Dedifferentiated amniotic fluid mesenchymal stem cell (primary cell): ENCODE results near the gene RHBDF2.
"Not testable (repeated sequence)": the region's sequence is repeated elsewhere in the genome, so short reads cannot be mapped to it uniquely, and the experiment has no call there.

Experiments used
- DNase-seq: peaks from one replicate; pipeline ENCODE4 v3.0.0-alpha.2; 2016; ENCODE audit errors: extremely low spot score

Gene RHBDF2

DNA sequence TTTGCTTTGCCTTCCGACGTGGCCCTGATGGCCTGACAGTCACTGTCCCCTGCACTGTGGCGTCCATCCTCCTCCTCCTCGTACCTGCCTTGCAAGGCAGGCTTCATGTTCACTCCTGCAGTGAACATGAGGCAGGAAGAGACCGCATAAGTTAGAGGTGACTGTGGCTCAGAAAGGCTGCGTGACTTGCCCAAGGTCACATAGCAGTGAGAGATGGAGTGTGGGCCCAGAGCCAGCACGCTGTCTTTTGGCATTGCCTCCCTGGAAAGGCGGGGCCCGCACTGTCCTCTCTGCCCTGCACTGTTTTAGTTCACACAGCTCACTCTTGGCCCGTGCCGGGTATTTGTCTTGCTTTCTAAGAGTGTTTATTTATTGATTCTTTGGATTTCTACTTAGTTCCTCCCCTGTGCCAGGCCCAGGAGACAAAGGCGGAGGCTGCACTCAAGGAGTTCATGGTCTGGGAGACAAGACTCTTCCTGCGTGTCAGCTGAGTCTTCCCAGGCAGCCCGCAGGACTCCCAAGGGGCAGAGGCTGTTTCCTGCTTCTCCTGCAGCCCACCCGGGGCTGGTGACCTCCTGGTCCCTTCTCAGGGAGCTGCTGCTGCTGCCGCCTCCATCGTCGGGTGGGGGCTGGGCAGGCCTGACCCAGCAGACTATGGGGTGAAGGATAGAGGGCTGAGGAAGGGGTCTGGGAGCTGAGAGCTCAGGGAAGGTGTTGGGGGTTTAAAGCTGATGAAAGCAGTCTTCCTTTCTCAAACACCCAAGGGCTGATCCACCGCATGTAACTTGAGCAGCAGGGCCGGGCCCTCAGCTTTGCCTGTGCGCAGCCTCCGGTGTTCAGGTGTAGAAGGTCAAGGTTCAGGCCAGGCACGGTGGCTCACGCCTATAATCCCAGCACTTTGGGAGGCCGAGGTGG lies 23.6 kb upstream of the RHBDF2 start:
- DNase-seq, result no peak

DNA sequence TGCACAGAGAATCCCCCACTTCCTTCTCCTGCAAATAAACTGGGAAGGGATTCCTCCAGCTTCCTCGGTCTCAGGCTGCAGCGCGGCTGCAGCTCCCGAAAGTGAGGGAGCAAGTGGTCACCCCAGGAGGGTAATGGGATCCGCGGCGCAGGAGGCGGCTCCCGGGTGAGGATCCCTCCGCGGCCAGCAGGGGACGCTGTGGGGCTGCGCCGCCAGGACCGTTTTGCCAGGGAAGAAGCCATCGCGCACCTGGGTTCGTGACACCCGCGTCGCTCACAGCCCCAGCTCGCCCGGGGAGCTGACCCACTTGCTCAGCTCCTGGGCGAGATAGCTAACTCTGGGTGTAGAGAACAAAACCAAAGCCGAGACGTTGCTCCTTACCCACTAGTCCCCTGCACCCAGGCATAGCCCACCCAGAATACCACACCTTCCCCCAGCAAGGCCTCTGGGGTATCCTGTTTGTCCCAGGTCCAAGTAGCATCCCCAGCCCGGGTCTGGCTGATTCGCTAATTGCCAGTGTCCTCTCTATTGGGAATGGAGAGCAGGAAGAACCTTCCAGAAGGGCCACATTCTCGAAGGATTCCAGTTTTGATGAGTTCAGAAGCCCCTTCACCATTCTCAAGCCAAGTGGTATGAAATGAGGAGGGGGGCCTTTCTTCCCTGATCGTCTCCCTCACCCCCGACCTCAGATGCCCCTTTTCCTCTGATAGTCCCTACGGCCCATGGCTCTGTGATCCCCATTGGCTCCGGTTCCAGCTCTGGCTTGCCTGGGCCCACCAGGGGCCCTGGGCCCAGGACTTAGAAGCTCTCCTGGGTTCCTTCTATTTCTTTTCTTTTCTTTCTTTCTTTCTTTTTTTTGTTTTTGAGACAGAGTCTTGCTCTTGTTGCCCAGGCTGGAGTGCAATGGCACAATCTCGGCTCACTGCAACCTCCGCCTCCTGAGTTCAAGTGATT lies 22.1 kb upstream of the RHBDF2 start:
- DNase-seq, result no peak

DNA sequence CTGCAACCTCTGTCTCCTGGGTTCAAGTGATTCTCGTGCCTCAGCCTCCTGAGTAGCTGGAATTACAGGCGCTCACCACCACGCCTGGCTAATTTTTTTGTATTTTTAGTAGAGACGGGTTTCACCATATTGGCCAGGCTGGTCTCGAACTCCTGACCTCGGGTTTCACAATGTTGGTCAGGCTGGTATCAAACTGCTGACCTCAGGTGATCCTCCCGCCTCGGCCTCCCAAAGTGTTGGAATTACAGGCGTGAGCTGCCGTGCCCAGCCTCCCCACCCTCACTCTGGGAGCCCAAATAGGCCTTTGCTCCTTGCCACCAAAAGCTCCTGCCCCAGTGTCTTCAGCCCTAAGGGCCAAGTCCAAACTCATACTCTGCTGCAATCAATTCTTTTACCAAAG lies 20.5 kb upstream of the RHBDF2 start:
- not testable (repeated sequence) for DNase-seq

DNA sequence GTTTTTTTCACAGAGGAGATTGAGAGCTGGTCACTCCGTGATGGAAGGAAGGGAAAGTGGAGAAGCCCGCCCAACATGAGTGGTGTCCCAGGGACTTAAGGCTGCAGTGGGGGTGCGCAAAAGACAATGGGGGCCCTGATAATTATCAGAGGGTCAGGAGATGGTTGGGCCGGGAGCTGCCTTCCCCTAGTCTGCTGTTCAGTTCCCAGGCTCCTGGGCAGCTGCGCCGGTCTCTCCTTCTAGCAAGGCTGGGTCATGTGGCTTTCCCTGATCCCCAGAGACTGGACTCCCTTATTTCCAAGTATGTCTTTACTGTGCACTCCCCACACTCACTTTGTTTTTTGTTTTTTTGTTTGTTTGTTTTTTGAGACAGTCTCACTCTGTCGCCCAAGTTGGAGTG lies 20.0 kb upstream of the RHBDF2 start:
- DNase-seq, result no peak

DNA sequence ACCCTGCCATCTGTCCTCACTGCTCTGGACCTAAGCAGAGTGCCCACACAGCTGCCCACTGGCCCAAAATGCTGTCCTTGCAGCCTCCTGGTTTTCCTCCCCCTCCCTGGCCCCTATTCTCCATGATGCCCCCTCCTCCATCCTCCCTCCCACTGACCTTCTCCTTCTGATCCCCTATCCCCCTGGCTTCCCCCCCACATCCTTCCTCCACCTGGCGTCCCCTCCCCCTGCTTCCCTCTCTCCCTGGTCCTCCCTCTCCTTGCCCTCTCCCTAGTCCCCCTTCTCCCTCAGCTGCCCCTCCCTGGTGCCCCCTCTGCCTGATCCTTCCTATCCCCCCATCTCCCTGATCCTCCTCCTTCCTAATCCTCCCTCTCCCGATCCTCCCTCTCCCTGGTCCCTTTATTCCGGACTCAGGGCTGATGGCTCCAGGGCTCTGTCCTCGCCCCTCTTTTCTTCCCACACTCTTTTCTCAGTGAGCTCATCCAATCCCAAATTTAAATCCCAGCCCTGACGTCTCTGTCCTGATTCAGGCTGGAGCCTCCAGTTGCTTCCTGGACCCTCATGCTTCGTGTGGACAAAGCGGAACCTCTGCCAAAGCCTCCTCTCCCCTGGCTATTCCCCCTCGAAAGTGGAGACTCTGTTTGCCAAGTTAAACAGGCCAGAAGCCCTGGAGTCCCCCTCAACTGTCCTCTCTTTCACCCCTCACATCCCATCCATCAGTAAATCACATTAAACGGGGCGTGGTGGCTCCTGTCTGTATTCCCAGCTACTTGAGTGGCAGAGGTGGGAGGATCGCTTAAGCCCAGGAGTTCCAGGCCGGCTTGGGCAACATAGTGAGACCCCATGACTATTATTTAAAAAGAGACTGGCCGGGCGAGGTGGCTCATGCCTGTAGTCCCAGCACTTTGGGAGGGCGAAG lies 18.1 kb upstream of the RHBDF2 start:
- no peak for DNase-seq

DNA sequence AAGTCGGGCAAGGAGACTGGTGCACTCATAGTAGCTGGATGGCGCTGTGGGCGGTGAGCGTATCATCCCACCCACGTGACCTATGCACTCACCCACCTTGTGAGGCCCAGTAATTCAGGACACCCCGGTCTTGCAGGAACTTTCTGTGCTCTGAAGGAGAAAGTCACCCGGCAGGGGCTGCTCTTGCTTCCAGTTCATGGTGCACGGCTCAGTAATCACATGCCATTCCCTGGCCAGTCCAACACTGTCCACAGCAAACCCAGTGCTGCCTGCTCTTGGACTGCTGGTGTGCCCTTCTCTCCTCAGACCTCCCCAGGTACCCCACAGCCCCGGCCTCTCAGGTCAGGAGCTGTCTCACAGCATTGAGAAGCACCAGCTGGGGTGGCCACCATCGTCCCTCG lies 16.4 kb upstream of the RHBDF2 start:
- no peak for DNase-seq

DNA sequence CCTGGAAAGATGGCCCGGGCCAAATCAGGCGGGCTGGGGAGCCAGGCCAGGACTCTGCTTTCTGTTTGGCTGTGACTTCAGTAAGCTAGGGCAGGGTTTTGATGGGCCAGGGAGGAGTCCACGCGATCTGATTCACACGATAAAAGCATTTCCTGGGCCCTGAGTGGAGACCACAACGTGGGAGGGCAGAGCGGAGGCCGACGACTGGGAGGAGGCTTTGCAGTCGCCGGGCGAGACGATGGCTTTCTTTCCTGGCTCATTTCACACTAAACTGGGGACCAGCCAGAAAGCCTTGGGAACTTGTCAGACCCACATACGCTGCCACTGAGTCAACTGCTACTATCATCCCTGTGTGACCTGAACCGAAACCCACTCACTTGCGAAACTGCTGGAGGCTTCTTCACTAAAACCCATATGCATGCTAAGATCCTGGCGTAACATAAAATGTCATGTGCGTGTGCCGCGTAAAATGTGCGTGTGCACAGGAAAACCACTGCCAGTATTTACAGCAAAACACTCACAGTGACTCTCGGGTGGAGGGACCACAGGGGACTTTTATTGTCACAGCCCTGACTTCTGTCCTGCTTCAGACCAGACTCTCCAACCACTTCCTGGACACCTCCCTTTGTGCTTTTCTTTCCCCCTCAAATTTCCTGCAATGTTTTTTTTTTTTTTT lies 14.2 kb upstream of the RHBDF2 start:
- DNase-seq, result peak; percentile 81

DNA sequence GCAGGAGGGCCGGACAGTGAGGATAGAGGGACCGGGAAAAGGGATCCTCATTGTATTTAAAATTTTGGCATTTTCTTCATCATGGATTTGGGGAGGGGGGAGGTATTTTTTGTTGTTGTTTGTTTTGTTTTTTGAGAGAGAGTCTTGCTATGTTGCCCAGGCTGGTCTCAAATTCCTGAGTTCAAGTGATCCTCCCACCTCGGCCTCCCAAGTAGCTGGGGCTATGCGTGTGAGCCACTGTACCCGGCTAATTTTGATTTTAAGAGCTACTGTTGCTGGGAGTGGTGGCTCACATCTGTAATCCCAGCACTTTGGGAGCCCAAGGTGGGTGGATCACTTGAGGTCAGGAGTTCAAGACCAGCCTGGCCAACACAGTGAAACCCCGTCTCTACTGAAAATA lies 13.1 kb upstream of the RHBDF2 start:
- not testable (repeated sequence) for DNase-seq

DNA sequence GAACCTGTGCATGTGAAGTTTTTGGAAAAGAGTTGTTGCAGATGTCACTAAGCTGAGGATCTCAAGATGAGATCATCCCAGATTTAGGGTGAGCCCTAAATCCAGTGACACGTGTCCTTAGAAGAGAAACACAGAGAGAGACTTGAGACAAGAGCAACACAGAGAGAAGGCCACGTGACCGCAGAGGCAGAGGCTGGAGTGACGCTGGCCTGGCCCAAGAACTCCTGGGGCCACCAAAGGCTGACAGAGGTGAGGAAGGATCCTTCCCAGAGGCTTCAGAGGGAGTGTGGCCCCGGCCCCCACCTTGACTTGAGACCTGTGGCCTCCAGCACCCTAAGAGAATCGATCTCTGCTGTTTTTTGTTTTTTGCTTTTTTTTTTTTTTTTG lies 12.1 kb upstream of the RHBDF2 start:
- no peak for DNase-seq

DNA sequence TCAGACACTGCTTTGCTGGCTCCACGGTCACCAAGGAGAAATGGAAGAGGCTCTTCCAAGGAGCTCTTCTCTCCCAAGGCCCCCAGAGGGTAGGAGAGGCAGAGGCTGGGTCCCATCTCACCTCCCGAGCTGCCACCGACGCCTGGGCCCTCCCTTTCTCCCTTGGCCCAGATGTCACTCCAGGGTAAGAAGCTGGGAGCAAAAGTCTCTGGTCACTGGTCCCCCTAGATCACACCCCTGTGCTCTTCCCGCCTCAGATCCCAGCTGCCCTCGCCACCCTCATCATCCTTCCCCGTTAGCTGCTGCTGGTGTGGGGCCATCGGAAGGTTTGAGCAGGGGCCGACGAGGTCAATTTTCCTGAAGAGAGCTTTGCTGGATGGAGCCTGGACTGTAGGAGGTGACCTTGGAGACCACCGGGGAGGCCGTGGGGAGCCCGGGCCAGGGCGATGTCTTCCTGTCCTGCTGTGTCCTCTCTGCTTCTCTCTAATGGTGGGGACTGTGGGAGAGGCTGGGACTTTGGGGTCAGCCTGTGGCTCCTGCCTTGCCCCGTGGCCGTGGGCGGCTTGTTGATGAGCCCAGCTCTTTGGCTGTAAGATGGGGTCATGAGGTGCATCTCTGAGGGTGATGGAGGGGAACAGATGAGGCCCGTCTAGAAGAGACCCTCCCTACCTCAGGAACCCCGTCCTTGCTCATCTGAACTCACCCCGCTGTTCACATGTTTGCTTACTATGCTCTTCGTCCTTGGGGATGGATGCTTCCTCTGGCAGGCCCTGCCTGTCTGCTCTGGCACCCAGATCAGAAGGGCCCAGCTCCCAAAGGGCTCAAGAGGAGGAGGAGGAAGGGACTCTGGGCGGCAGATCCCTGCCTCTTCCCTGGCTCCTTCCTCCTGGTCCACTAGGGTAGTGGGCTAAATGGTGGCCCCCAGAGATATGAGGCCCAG lies 11.4 kb upstream of the RHBDF2 start:
- no peak for DNase-seq

DNA sequence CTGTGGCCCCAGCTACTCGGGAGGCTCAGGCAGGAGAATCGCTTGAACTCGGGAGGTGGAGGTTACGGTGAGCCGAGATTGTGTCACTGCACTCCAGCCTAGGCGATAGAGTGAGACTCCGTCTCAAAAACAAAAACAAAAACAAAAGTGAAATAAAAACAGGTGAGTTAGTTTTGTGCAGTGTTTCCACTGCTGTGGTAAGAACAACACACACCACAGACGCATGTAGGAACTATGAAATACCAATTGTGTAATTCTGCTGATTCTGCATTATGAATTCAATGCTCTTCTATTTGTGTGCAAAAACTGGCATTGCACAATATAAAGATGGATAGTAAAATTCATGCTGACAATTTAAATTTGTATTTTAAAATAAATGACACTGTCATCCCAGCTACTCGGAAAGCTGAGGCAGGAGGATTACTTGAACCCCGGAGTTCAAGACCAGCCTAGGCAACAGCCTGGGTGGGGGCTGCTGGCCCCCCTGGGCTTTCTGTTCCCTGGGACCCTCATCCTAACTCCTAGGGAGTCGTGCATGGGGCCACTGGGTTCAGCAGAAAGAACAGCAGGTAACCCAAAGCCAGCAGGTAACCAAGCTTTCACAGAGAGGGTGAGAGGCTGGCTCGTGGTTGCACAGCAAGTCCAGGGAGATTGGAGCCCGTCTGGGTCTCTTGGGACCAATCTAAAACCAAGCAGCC lies 10.6 kb upstream of the RHBDF2 start:
- no peak for DNase-seq

DNA sequence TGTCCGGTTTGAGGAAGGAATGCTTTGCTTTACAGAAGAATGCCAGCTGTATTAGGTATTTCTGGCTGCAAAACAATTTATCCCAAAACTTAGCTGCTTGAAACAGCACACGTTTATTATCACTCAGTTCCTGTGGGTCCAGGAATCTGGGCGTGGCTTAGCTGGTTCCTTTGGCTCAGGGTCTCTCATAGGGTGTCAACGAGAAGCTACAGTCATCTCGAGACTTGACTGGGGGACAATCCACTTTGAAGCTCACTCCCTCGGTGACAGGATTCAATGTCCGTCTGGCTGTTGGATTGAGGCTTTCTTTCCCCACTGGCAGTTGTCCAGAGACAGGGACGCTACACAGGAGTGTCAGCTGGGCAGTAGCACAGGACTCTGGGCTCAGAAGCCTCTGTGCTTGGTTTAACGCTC lies 9.6 kb upstream of the RHBDF2 start:
- peak; percentile 20 for DNase-seq

DNA sequence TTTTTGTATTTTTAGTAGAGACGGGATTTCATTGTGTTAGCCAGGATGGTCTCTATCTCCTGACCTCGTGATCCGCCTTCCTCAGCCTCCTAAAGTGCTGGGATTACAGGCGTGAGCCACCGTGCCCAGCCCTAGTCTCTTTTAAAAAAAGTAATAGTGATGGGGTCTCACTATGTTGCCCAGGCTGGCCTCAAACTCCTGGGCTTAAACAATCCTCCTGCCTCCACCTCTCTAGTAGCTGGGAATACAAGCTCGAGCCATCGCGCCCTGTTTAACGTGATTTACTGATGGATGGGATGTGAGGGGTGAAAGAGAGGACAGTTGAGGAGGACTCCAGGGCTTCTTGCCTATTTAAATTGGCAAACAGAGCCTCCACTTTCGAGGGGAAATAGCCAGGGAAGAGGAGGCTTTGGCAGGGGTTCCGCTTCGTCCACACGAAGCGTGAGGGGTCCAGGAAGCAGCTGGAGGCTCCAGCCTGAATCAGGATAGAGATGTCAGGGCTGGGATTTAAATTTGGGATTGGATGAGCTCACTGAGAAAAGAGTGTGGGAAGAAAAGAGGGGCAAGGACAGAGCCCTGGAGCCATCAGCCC lies 7.3 kb upstream of the RHBDF2 start:
- DNase-seq, result not testable (repeated sequence)

DNA sequence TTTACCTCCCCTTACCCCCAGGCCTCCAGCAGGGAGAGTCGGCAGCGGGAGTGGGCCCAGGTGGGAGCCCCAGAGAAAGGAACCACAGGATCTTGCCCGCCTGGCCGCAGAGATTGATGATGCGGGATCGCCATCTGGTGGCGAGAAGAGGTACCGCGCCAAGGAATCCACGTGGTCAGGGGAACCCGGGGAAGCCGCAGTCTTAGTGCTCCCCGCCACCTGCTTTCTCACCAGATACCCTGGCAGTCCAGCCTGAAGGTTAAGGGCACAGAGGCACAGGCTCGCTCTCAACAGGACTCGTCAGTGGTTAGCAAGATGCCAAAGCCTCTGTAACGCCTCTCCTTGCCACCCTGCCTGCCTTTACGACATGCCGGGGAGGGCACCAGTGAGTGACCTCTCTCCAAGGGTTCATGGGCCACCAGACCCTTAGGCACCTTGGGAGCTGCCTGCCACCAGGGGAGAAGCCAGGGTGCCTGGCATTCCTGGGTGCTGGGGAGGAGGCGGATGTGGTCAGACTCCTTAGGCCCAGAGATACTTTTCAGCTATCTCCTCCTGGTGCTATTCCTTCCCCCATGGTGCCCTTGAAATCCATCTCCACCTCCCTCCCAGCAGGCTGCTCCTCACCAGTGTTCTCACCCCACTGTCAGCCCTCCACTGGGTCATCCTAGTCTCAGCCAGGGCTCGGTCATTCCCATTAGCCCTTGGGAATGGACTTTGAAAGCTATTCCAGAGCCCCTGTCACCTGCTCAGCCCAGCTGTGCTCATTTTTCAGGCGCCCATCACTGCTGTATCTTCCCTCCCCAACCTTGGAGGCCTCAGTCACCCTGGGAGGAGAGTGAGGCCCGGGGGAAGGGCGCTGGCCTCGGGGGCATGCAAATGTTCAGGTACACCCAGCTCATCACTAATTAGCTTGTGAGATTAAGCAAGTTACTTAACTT lies 5.5 kb upstream of the RHBDF2 start:
- peak; percentile 46 for DNase-seq

DNA sequence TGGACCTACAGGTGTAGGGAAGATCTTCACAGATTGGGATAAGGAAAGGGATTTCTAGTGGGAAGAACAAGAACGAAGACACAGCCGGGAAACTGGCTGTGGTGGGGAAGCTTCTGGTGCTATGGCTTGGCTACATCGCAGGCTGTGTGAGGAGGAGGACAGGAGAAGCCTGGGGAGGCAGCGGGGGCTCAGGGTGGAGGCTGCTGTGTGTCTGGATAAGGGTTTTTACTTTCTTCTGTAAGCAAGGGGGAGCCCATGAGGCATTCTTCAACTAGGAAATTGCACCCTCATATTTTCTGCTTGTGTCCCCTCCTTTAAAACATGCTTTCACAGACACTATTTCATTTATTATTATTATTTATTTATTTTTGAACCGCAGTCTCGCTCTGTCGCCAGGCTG lies 2.9 kb upstream of the RHBDF2 start:
- DNase-seq, result no peak

DNA sequence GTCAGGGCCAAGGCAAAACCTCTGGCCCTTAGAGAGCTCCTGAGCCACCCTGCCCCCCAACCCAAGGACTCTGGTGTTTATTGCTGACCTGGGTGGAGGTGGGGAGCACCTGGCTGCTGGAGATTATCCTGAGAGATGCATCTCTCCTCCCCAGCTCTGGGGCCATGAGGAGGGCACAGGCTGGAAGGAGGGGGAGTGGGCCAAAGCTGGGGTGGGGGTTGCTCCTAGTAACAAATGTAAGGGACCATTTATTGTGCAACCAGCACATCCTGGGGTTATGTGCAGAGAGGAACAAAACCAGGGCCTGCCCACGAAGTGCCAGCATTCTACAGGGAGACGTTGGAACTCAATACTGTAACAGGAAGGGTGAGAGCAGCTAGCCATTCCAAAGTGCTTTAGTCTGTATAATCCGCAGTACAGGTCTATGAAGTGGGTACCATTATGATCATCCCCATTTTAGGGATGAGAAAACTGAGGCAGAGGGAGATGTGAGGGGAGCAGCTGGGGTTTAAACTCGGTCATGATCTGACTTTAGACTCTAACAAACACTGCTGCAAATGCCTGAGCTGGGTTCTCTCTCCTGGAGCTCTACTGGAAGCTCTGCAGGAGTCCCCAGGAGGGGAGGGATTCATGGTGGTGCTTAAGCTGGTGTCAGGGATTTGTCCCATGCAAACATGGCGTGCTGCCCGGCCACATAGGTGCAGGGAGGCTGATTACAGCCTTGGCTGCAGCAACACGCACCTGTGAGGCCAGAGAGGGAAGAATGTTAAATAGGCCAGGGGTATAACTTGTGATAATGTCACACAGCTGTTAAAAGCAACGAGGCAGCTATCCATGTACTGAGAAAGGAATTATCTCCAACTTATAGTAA lies 1.4 kb upstream of the RHBDF2 start:
- no peak for DNase-seq

DNA sequence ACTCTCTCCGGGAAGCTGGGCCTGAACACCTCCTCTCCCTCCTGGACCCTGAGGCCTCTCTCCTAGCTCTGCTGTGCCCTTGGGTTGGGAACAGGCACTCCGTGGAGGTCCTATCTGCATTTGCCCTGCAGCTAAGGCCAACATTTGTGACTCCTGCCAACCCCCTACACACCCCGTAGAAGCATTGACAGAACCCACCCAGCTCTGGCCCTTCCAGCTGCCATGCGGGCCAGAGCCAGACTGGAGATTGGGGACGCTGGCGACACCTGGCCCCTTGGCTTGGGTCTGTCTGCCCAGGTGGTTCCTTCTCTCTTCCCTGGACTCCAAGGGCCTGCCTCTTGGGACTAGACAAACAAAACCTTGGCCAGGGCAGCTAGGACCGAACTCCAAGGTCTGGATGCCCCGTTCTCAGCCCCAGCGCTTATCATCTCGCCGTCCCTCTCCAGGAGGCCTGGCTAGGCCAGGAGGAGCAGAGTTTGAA lies 644 bp upstream of the RHBDF2 start:
- no peak for DNase-seq
